T follicular helper cell (primary cell): Measurements from ENCODE around the gene TNFRSF25.
A peak's percentile ranks its signal among the peaks of the same experiment; 100 is the strongest.

Experiments used
- DNase-seq: peaks from one replicate; pipeline ENCODE4 v3.0.0-alpha.2; 2020; ENCODE audit warnings: low read depth
- total RNA-seq, 2 experiments: gene quantifications; one replicate each; lab custom pipeline; 2026; lab: John Stamatoyannopoulos, UW

TNFRSF25 gene
- 195 to 515 reads per million in 2 experiments for total RNA-seq

- peak; percentile 54 for DNase-seq
These were observed at the start of gene TNFRSF25 for GRCh38 chr1:6466023-6466422. Gene TNFRSF25 (minus strand): TSS chr1:6466173. CDS start chr1:6466107, 66 bp downstream.

- DNase-seq, result no peak
These were observed 49.8 kb upstream of the TNFRSF25 start for GRCh38 chr1:6515771-6516170.

GRCh38 chr1:6513320-6513801 lies 47.4 kb upstream of the TNFRSF25 start:
- DNase-seq, result no peak

- DNase-seq, result no peak
These were observed 46.9 kb upstream of the TNFRSF25 start for GRCh38 chr1:6512908-6513280.

- DNase-seq, result no peak
These were observed 46.4 kb upstream of the TNFRSF25 start for GRCh38 chr1:6512245-6512907.

GRCh38 chr1:6511561-6512244 lies 45.7 kb upstream of the TNFRSF25 start:
- no peak for DNase-seq

- no peak for DNase-seq
These were observed 45.1 kb upstream of the TNFRSF25 start for GRCh38 chr1:6511056-6511455.

GRCh38 chr1:6510493-6510892 lies 44.5 kb upstream of the TNFRSF25 start:
- no peak for DNase-seq

- no peak for DNase-seq
These were observed 43.9 kb upstream of the TNFRSF25 start for GRCh38 chr1:6509919-6510291.

- DNase-seq, result no peak
These were observed 43.4 kb upstream of the TNFRSF25 start for GRCh38 chr1:6509220-6509918.

- DNase-seq, result no peak
These were observed 42.8 kb upstream of the TNFRSF25 start for GRCh38 chr1:6508816-6509189.

- no peak for DNase-seq
These were observed 42.3 kb upstream of the TNFRSF25 start for GRCh38 chr1:6508154-6508815.

GRCh38 chr1:6507461-6507911 lies 41.5 kb upstream of the TNFRSF25 start:
- DNase-seq, result no peak

GRCh38 chr1:6507037-6507428 lies 41.1 kb upstream of the TNFRSF25 start:
- DNase-seq, result no peak

- DNase-seq, result no peak
These were observed 40.5 kb upstream of the TNFRSF25 start for GRCh38 chr1:6506210-6507036.

- DNase-seq, result no peak
These were observed 39.6 kb upstream of the TNFRSF25 start for GRCh38 chr1:6505367-6506209.

- DNase-seq, result no peak
These were observed 38.9 kb upstream of the TNFRSF25 start for GRCh38 chr1:6504887-6505286.

GRCh38 chr1:6503884-6504602 lies 38.1 kb upstream of the TNFRSF25 start:
- no peak for DNase-seq

- DNase-seq, result no peak
These were observed 36.3 kb upstream of the TNFRSF25 start for GRCh38 chr1:6502000-6502891.
